CD14-positive monocyte (primary cell): ENCODE data around the gene LRRC74A. TPM values are rescaled to one million over a fixed set of nuclear protein-coding genes. Genes with fewer than 3 reads are reported as not detected.

Source experiments
- DNase-seq, 3 donors: peaks; one replicate each; pipeline ENCODE4 v3.0.0-alpha.2; 2011 to 2022
- H2AFZ ChIP-seq: 2 replicates; pipeline ENCODE4 v1.6.0; 2012; ENCODE audit warnings: mild to moderate bottlenecking, low read depth, low read length, inconsistent platforms; ENCODE audit not compliant: insufficient read depth, poor library complexity, severe bottlenecking
- H3K27ac ChIP-seq, 2 donors: 1 replicate in 1 of 2; 2 replicates in 1 of 2; pipeline ENCODE4 v1.5.1; 2012 to 2013; ENCODE audit warnings: low read length in 2 of 2, control low read depth in 1 of 2, inconsistent platforms in 1 of 2, low read depth in 1 of 2, mild to moderate bottlenecking in 1 of 2
- H3K27me3 ChIP-seq, 2 donors: one replicate each; pipeline versions ENCODE4 v1.6.0 to v1.6.1; 2011 to 2013; ENCODE audit warnings: low read length in 2 of 2; ENCODE audit not compliant: control insufficient read depth in 2 of 2, insufficient read depth in 2 of 2
- H3K36me3 ChIP-seq, 2 donors: replicated peaks in 1 of 2; 1 replicate in 1 of 2; 2 replicates in 1 of 2; pipeline versions ENCODE4 v1.5.1 to v1.6.1; 2012 to 2013; ENCODE audit warnings: low read length in 2 of 2, control low read depth in 1 of 2, inconsistent platforms in 1 of 2, mild to moderate bottlenecking in 1 of 2; ENCODE audit not compliant: insufficient read depth in 2 of 2, control insufficient read depth in 1 of 2
- H3K4me1 ChIP-seq, 2 donors: 1 replicate in 1 of 2; 2 replicates in 1 of 2; pipeline versions ENCODE4 v1.5.1 to v1.6.1; 2012 to 2013; ENCODE audit warnings: low read length in 2 of 2, control low read depth in 1 of 2, inconsistent platforms in 1 of 2, mild to moderate bottlenecking in 1 of 2, moderate library complexity in 1 of 2; ENCODE audit not compliant: insufficient read depth in 2 of 2, control insufficient read depth in 1 of 2
- H3K4me2 ChIP-seq: replicated peaks from 2 replicates; pipeline ENCODE3; 2012; ENCODE audit warnings: low read length, moderate library complexity, mild to moderate bottlenecking; ENCODE audit not compliant: poor library complexity, severe bottlenecking; ENCODE audit errors: extremely low read depth
- H3K4me3 ChIP-seq, 3 experiments: fragments of 200-600 bp in 1 of 3; sonication (generic) in 1 of 3; replicated peaks in 1 of 3; 1 replicate in 2 of 3; 2 replicates in 1 of 3; pipeline ENCODE4 v1.5.1; 2011 to 2013; ENCODE audit warnings: low read length in 3 of 3, mild to moderate bottlenecking in 3 of 3, control low read depth in 2 of 3, low read depth in 2 of 3, inconsistent platforms in 1 of 3, moderate library complexity in 1 of 3
- H3K79me2 ChIP-seq: 2 replicates; pipeline ENCODE4 v1.6.0; 2012; ENCODE audit warnings: mild to moderate bottlenecking, control low read depth, inconsistent platforms, low read length, moderate library complexity; ENCODE audit not compliant: insufficient read depth
- H3K9ac ChIP-seq: 2 replicates; pipeline ENCODE4 v1.6.0; 2017; ENCODE audit warnings: low read length, mild to moderate bottlenecking; ENCODE audit not compliant: insufficient read depth, poor library complexity, severe bottlenecking
- H3K9me3 ChIP-seq, 2 donors: replicated peaks in 1 of 2; 1 replicate in 1 of 2; 2 replicates in 1 of 2; pipeline versions ENCODE4 v1.5.1 to v1.6.1; 2012 to 2013; ENCODE audit warnings: low read length in 2 of 2, control low read depth in 1 of 2; ENCODE audit not compliant: control insufficient read depth in 1 of 2, insufficient read depth in 1 of 2
- H4K20me1 ChIP-seq: 2 replicates; pipeline ENCODE4 v1.6.0; 2012; ENCODE audit warnings: mild to moderate bottlenecking, low read length, control low read depth, moderate library complexity; ENCODE audit not compliant: insufficient read depth
- H3K27ac Mint-ChIP-seq, 7 donors: one replicate each; pipeline ENCODE4 v1.8.0; 2020; ENCODE audit warnings: mild to moderate bottlenecking in 7 of 7, mixed read lengths in 7 of 7, moderate library complexity in 6 of 7, inconsistent platforms in 2 of 7
- H3K27me3 Mint-ChIP-seq, 3 donors: one replicate each; pipeline ENCODE4 v1.8.0; 2021 to 2022; ENCODE audit warnings: low read depth in 3 of 3, mild to moderate bottlenecking in 3 of 3, mixed read lengths in 3 of 3, moderate library complexity in 3 of 3, inconsistent platforms in 1 of 3
- H3K36me3 Mint-ChIP-seq, 2 donors: one replicate each; pipeline ENCODE4 v1.8.0; 2020; ENCODE audit warnings: mixed read lengths in 2 of 2, inconsistent platforms in 1 of 2, mild to moderate bottlenecking in 1 of 2
- H3K4me1 Mint-ChIP-seq: one replicate; pipeline ENCODE4 v1.8.0; 2020; ENCODE audit warnings: mild to moderate bottlenecking, mixed read lengths
- H3K4me3 Mint-ChIP-seq, 2 donors: one replicate each; pipeline ENCODE4 v1.8.0; 2020; ENCODE audit warnings: mild to moderate bottlenecking in 2 of 2, mixed read lengths in 2 of 2, moderate library complexity in 1 of 2
- H3K9me3 Mint-ChIP-seq, 7 donors: one replicate each; pipeline ENCODE4 v1.8.0; 2020 to 2022; ENCODE audit warnings: mixed read lengths in 7 of 7, mild to moderate bottlenecking in 6 of 7, moderate library complexity in 6 of 7, inconsistent platforms in 2 of 7
- WGBS: methylation state at CpG from one replicate; pipeline ENCODE4 v1.1.5; 2013; ENCODE audit warnings: missing lambda C conversion rate; ENCODE audit not compliant: insufficient coverage; 5-methylcytosine and 5-hydroxymethylcytosine counted together
- intact Hi-C, 2 donors: fragments of 100-400 bp; cut with micrococcal nuclease; formaldehyde crosslinking; loops; one replicate each; pipeline versions ENCODE4 v1.15.0 to v1.15.1; 2023
- polyA plus RNA-seq, 3 donors: library from polyadenylated mRNA; depleted of rRNA in 1 of 3; unstranded in 2 of 3; stranded (reverse) in 1 of 3; fragments of 300-500 nt in 2 of 3; fragments of >200 nt in 1 of 3; fragmentation: Illumina TruSeq in 2 of 3; gene quantifications; 1 replicate in 2 of 3; 2 replicates in 1 of 3; pipeline ENCODE4 v1.2.3, GENCODE V29; 2012 to 2021
- TF ChIP-seq, protein P1 (sequence below): fragments of 200-600 bp; IDR thresholded peaks from one replicate; pipeline ENCODE4 v1.8.0; 2022; ENCODE audit warnings: antibody characterized with exemption, mild to moderate bottlenecking

The LRRC74A gene
- polyA plus RNA-seq, 3 donors, result 0.24 TPM; not detected in 2

DNA sequence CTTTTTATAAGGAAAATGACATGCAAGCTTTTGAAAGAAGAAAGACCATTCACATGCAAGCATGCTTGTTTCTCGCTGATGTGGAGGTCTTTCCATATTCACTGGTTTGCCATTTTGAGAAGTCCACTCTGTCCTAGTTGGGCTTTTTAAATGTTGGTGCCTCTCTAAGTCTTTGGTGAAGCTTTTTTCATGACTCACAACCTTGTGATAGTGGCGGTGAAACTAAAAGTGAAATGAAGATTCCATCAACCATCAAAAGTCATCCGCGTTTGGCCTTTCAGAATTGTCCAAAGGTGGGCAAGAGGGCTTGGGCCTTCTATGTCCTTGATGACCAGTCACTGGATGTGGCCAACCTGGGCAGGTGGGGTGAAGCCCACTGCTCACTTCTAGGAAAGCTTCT, 4.3 kb downstream of the LRRC74A start:
- Histone ChIP-seq H3K27me3 (no peaks in the 10 kb centered on the region), H3K4me1 (peaks cover 15 to 21% of the 10 kb centered on the region in 2 donors), H3K27ac (no peak overlapping the region), H2AFZ (no peak overlapping the region), H3K9ac (no peak overlapping the region), H3K9me3 (no peaks in the 10 kb centered on the region), H4K20me1 (no peaks in the 10 kb centered on the region), H3K36me3 (no peaks in the 10 kb centered on the region), H3K4me3 (no peak overlapping the region), H3K4me2 (no peak overlapping the region), H3K79me2 (no peaks in the 10 kb centered on the region)
- Mint-ChIP-seq H3K36me3 (peaks cover 22 to 40% of the 10 kb centered on the region in 2 donors), H3K4me3 (no peak overlapping the region), H3K27ac (peak overlapping the region in 3 of 7 donors; percentile 14 to 73 (median 69)), H3K9me3 (peaks cover 0 to 2% (median 0%) of the 10 kb centered on the region in 7 donors), H3K27me3 (peaks cover 0 to 2% (median 2%) of the 10 kb centered on the region in 3 donors), H3K4me1 (peaks cover 37% of the 10 kb centered on the region)
- DNase-seq, result peak in 1 of 3 donors; percentile 41
- TF ChIP-seq, protein P1, sequence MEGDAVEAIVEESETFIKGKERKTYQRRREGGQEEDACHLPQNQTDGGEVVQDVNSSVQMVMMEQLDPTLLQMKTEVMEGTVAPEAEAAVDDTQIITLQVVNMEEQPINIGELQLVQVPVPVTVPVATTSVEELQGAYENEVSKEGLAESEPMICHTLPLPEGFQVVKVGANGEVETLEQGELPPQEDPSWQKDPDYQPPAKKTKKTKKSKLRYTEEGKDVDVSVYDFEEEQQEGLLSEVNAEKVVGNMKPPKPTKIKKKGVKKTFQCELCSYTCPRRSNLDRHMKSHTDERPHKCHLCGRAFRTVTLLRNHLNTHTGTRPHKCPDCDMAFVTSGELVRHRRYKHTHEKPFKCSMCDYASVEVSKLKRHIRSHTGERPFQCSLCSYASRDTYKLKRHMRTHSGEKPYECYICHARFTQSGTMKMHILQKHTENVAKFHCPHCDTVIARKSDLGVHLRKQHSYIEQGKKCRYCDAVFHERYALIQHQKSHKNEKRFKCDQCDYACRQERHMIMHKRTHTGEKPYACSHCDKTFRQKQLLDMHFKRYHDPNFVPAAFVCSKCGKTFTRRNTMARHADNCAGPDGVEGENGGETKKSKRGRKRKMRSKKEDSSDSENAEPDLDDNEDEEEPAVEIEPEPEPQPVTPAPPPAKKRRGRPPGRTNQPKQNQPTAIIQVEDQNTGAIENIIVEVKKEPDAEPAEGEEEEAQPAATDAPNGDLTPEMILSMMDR, result no peak
- 93% methylated on average over 3 of the region's 4 CpGs for WGBS
- intact Hi-C loops, result no loop called here

DNA sequence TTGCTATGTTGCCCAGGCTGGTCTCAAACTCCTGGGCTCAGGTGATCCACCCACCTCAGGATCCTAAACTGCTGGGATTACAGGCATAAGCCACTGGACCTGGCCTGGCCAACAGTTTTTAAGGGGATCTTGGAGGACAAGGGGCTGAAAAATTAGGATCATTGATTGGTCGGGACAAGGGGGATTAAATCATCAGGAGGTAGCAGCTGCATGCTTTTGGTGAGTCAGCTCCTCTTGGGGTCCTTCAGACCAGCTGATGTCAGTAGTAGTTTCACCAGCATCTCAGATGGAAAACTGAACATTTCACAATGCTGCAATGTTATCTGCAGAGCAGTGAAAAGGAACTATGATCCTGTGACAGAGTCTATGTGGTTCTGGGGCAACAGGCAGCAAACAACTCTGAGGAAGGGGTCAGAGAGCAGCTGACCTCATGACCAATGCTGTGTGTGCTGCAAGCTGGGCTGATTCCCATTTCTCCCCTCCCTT, 6.3 kb downstream of the LRRC74A start:
- no peaks in the 10 kb centered on the region for H3K36me3 ChIP-seq
- no peak overlapping the region for H2AFZ ChIP-seq
- no peak overlapping the region for H3K4me3 ChIP-seq
- no peak overlapping the region for H3K4me3 Mint-ChIP-seq
- intact Hi-C loops, result no loop called here
- no peak overlapping the region for H3K9ac ChIP-seq
- peaks cover 0 to 2% (median 0%) of the 10 kb centered on the region in 7 donors for H3K9me3 Mint-ChIP-seq
- H3K79me2 ChIP-seq, result no peaks in the 10 kb centered on the region
- H3K4me1 Mint-ChIP-seq, result peaks cover 42% of the 10 kb centered on the region
- peak overlapping the region; percentile 58 to 75 for H3K27ac ChIP-seq
- H3K36me3 Mint-ChIP-seq, result peaks cover 31 to 55% of the 10 kb centered on the region in 2 donors
- DNase-seq, result peak; percentile 64 to 91 (median 74)
- peaks cover 0 to 2% (median 0%) of the 10 kb centered on the region in 3 donors for H3K27me3 Mint-ChIP-seq
- H3K4me2 ChIP-seq, result no peak overlapping the region
- peaks cover 21 to 27% of the 10 kb centered on the region in 2 donors for H3K4me1 ChIP-seq
- 43% methylated on average over 1 of the region's 1 CpG for WGBS
- no peaks in the 10 kb centered on the region for H4K20me1 ChIP-seq
- no peaks in the 10 kb centered on the region for H3K27me3 ChIP-seq
- no peaks in the 10 kb centered on the region for H3K9me3 ChIP-seq
- TF ChIP-seq, protein P1, result no peak
- H3K27ac Mint-ChIP-seq, result peak overlapping the region; percentile 68 to 90 (median 80)
